NCI-H526 treated with DMSO at 0.1 percent for 48 hours (cell line): ENCODE results near the gene FNIP2.
"Not testable (repeated sequence)": the region's sequence is repeated elsewhere in the genome, so short reads cannot be mapped to it uniquely, and the experiment has no call there.

Source experiments
- DNase-seq: peaks from one replicate; lab custom pipeline; 2025; lab: John Stamatoyannopoulos, UW

The FNIP2 gene

GRCh38 chr4:158793021-158793420 lies 24.2 kb downstream of the FNIP2 start:
- DNase-seq = no peak

GRCh38 chr4:158793430-158793829 lies 24.6 kb downstream of the FNIP2 start:
- not testable (repeated sequence) for DNase-seq

DNA sequence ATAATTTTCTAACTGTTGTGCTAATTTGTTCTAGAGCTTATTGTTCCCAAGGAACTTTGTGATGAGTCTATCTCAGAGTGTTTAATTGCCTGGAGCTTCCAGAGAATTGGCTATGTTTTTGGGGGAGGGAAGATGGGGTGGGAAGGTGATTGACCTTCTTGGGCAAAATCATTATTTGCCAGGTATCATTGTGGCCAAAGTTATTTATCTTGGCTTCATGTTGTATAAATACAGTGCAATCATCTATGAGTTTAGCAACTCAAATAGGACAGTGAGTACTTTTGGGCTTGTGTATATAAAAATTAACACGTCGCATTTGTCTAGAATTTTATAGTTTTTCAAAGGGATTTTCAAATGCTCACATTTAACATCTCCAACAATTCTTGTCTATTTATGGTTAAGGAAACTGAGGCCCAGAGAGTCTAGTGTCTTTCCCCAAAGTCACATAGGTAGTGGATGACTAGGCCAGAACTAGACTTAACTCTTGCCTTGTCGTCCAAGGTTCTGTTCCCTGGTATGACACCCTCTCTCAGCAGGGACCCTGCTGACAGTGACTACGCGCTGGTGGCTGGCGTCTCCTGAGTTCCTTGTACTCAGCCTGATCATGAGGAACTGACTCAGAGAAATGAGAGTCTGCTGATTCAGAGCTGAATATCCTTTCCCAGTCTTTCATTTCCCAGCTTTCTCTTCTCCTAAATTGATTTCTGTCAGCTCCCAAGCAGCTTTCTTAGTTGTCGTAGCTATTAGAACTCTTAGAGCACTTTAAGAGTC lies 27.7 kb downstream of the FNIP2 start:
- DNase-seq = no peak

DNA sequence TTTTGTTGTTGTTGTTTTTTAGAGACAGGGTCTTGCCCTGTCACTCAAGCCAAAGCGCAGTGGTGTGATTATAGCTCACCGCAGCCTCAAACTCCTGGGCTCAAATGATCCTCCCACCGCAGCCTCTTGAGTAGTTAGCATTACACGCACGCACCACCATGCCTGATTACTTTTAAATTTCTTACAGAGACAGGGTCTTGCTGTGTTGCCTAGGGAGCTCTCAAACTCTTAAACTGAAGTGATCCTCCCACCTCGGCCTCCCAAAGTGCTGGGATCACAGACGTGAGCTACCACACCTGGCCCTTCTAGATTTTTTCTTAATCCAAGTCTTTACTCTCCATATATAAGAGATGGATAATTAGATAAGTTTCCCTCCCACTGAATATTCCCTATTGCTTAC lies 29.2 kb downstream of the FNIP2 start:
- DNase-seq = no peak

GRCh38 chr4:158799013-158799770 lies 30.4 kb downstream of the FNIP2 start:
- DNase-seq = no peak

- no peak for DNase-seq
These were observed 31.0 kb downstream of the FNIP2 start for GRCh38 chr4:158799856-158800255.

DNA sequence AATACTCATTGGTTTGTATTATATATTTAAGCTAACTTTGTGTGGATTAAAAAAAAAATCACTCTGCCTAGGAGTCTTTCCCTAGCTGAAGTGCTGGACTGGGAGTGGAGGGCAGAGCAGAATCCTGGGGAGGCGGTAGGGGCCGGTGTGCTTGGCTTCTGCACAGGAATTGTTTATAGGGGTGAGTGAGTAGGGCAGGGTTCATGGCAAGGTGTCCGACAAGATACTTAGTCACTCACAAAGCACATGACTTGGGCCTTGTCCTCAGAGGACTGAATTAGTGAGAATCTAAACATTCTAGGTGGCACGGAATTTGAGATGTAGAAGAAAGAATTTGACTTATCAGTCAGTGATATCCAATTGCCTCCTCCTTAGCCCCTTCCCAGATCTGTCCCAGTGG lies 32.2 kb downstream of the FNIP2 start:
- no peak for DNase-seq

GRCh38 chr4:158801677-158802076 lies 32.9 kb downstream of the FNIP2 start:
- no peak for DNase-seq

- no peak for DNase-seq
These were observed 34.1 kb downstream of the FNIP2 start for GRCh38 chr4:158802914-158803313.

DNA sequence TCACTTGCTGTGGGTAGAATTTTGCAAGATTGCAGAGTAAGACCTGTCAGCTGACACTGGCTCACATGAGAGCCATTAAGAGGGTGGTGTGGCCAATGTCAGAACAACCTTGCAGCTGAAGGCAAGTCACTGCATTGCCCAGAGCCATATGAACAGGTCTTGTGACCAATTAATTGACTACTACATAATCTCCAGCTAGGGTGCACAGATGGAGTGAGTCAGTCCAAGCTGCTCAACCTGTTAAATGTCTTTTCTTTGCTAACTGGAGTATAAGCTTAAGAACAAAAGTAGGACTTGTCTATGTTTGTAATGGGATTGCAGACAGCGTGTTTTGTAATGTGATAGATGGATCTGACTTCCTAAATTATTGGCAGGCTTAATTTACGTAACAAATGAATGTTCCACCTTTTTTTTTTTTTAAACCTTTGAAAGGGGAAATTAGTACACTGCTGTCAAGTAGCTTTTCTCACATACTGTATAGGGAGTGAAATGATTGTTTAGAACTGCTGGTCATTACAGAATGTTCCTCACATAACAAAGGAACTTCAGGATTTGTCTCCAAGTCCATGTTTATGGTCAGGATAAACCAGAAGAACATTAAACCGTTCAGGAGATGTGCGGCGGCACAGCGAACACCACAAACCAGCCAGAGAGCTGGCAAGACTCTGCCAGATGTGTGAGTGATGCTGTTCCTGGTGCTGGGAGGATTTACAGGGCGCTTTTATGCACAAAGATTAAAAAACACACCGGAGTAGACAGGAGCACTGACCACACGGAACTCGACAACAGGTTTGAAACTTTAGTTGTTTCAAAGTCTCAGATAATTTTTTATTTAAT lies 37.0 kb downstream of the FNIP2 start:
- no peak for DNase-seq

DNA sequence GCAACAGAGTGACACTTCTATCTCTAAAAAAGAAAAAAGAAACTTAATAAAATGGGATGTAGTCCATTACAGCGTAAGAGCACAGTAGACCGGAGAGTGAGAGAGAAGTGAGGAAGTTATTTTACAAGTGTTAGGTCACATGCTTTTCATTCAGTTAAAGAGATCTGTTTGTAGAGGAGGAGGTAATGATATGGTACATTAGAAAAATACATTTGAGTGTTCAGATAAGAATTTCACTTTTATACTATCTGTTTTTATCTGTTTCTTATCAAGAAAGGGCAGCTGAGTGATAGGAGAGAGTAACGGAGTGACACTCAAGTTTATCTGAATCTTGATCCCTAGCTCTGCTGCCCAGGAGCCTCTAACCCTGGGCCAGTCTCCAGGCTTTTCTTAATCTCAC lies 38.9 kb downstream of the FNIP2 start:
- DNase-seq = no peak

- DNase-seq = no peak
These were observed 39.6 kb downstream of the FNIP2 start for GRCh38 chr4:158808399-158808798.

- DNase-seq = not testable (repeated sequence)
These were observed 40.4 kb downstream of the FNIP2 start for GRCh38 chr4:158809208-158809607.

GRCh38 chr4:158809611-158810486 lies 41.0 kb downstream of the FNIP2 start:
- DNase-seq = no peak

GRCh38 chr4:158810487-158811215 lies 41.8 kb downstream of the FNIP2 start:
- no peak for DNase-seq

DNA sequence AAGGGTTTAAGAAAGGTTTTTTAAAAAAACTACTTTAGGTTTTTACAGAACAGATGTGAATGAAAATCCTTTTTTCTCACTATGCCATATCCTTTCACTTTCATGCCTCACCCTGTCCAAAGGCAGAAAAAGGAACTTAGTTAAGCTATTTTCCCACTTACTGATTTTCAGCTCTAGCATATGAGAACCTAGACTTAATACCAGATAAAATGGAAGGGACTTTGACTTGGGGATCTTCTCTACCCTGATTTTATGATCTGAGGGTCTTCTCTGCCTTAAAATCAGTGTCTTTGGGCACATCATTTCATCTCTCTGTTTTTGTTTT lies 42.4 kb downstream of the FNIP2 start:
- DNase-seq = no peak

GRCh38 chr4:158811704-158812103 lies 42.9 kb downstream of the FNIP2 start:
- no peak for DNase-seq

DNA sequence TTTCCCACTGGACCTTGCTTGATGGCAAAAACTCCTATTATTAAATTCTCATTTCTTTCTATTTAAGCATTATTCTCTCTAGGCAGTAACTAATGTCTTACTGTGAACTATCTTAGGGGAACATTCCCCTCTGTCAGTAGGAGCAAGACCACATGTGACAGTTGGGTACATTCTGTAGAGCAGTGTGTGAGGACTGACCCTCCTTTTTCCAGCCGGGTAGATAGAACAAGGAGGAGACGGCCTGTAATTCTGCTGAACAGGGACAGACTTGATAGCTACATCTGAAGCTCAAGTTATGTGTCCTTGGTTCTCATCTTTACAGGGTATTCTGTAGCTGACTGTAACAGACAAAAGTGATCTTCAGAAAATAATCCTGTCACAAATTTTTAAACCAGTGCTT lies 43.3 kb downstream of the FNIP2 start:
- DNase-seq = no peak

GRCh38 chr4:158812543-158812942 lies 43.7 kb downstream of the FNIP2 start:
- DNase-seq = no peak

DNA sequence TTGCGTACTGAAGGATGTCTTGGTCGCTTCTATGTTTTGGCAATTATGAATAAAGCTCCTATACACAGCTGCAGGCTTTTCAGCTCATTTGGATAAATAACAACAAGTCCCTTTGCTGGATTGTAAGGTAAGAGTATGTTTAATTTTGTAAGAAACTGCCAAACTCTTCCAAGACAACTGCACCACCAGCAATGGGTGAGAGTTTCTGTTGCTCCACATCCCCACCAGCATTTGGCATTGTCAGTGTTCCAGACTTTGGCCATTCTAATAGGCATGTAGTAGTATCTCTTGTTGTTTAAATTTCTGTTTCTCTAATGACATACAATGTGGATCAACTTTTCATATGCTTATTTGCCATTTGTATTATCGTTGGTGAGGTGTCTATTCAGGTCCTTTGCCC lies 44.3 kb downstream of the FNIP2 start:
- no peak for DNase-seq

- no peak for DNase-seq
These were observed 45.4 kb downstream of the FNIP2 start for GRCh38 chr4:158814207-158814606.
